ENCODE results near the gene HSPA8. TPM values are rescaled to one million over a fixed set of nuclear protein-coding genes. Genes with fewer than 3 reads are reported as not detected.

The HSPA8 gene
- total and polyA plus RNA-seq, 2 of the 13 experiments (the other 11 are each of a cell fraction or from before 2014, with no cell fraction given), result 936 to 2,151 TPM

DNA sequence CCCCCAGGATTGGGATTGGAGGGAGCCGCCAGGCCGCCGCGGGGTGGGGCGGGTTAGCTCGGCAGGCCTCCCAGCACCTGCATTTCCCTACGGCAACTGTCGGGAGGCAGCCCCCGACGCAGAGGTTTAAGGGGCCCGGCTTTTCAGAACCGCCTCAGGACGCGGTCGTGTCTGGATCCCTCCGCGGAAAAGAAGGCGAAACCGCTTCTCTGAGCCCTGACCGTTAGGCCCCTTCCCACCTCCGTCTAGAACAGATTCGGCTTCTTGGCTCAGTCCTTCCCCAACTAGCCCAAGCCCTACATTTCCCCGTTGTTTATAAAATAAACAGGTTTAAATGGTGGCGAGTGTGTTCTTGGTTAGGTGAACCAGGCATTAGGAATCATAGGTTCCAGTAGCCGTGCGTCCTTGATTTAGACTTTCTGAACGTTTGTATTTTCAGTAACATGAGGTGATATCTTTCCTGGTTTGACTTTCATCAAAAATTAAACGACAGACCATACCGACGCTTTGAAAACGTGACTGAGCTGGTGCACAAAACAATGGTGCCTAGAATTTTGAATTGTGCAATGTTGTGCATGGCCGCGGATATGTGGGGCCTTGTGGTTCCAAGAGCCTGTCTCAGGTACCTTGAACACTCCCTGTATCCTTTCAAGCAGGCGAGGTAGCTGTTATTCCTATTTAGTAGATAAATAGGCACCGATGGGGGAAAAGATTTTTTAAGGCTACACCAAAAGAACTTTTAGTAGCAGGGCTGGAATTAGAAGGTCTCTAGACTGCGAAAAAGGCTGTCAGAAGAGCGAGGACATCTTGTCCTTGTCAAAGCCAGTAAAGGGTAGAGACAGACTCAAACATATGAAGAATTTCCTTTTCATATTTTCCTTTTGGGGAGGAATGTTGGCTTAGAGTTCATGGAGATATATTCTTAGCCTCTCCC, 1.2 kb upstream of the HSPA8 start (continued):
- TF ChIP-seq, protein P1, sequence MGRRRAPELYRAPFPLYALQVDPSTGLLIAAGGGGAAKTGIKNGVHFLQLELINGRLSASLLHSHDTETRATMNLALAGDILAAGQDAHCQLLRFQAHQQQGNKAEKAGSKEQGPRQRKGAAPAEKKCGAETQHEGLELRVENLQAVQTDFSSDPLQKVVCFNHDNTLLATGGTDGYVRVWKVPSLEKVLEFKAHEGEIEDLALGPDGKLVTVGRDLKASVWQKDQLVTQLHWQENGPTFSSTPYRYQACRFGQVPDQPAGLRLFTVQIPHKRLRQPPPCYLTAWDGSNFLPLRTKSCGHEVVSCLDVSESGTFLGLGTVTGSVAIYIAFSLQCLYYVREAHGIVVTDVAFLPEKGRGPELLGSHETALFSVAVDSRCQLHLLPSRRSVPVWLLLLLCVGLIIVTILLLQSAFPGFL (CRISPR knock-in tag; IDR thresholded peaks at IDR 0.05), result no peak
- TF ChIP-seq ELF3 (CRISPR knock-in tag; IDR thresholded peaks at IDR 0.05), result peak; percentile 14; the same call in 1 of the 2 replicates
- TF ChIP-seq, protein P2, sequence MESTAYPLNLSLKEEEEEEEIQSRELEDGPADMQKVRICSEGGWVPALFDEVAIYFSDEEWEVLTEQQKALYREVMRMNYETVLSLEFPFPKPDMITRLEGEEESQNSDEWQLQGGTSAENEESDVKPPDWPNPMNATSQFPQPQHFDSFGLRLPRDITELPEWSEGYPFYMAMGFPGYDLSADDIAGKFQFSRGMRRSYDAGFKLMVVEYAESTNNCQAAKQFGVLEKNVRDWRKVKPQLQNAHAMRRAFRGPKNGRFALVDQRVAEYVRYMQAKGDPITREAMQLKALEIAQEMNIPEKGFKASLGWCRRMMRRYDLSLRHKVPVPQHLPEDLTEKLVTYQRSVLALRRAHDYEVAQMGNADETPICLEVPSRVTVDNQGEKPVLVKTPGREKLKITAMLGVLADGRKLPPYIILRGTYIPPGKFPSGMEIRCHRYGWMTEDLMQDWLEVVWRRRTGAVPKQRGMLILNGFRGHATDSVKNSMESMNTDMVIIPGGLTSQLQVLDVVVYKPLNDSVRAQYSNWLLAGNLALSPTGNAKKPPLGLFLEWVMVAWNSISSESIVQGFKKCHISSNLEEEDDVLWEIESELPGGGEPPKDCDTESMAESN (CRISPR knock-in tag; conservative IDR thresholded peaks at IDR 0.05), result 0 out of 2 replicates have a peak, but pooled peaks have one; percentile 17
- TF ChIP-seq, protein P3, sequence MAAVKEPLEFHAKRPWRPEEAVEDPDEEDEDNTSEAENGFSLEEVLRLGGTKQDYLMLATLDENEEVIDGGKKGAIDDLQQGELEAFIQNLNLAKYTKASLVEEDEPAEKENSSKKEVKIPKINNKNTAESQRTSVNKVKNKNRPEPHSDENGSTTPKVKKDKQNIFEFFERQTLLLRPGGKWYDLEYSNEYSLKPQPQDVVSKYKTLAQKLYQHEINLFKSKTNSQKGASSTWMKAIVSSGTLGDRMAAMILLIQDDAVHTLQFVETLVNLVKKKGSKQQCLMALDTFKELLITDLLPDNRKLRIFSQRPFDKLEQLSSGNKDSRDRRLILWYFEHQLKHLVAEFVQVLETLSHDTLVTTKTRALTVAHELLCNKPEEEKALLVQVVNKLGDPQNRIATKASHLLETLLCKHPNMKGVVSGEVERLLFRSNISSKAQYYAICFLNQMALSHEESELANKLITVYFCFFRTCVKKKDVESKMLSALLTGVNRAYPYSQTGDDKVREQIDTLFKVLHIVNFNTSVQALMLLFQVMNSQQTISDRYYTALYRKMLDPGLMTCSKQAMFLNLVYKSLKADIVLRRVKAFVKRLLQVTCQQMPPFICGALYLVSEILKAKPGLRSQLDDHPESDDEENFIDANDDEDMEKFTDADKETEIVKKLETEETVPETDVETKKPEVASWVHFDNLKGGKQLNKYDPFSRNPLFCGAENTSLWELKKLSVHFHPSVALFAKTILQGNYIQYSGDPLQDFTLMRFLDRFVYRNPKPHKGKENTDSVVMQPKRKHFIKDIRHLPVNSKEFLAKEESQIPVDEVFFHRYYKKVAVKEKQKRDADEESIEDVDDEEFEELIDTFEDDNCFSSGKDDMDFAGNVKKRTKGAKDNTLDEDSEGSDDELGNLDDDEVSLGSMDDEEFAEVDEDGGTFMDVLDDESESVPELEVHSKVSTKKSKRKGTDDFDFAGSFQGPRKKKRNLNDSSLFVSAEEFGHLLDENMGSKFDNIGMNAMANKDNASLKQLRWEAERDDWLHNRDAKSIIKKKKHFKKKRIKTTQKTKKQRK (IDR thresholded peaks at IDR 0.05; ENCODE audit: low read length), result no peak
- TF ChIP-seq, protein P4, sequence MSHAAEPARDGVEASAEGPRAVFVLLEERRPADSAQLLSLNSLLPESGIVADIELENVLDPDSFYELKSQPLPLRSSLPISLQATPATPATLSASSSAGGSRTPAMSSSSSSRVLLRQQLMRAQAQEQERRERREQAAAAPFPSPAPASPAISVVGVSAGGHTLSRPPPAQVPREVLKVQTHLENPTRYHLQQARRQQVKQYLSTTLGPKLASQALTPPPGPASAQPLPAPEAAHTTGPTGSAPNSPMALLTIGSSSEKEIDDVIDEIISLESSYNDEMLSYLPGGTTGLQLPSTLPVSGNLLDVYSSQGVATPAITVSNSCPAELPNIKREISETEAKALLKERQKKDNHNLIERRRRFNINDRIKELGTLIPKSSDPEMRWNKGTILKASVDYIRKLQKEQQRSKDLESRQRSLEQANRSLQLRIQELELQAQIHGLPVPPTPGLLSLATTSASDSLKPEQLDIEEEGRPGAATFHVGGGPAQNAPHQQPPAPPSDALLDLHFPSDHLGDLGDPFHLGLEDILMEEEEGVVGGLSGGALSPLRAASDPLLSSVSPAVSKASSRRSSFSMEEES (CRISPR knock-in tag; IDR thresholded peaks at IDR 0.05), result no peak
- no peak for TF ChIP-seq ZNF614 (CRISPR knock-in tag; IDR thresholded peaks at IDR 0.05; ENCODE audit: borderline replicate concordance)
- no peak for TF ChIP-seq ZNF121 (CRISPR knock-in tag; IDR thresholded peaks at IDR 0.05)
- TF ChIP-seq, protein P5, sequence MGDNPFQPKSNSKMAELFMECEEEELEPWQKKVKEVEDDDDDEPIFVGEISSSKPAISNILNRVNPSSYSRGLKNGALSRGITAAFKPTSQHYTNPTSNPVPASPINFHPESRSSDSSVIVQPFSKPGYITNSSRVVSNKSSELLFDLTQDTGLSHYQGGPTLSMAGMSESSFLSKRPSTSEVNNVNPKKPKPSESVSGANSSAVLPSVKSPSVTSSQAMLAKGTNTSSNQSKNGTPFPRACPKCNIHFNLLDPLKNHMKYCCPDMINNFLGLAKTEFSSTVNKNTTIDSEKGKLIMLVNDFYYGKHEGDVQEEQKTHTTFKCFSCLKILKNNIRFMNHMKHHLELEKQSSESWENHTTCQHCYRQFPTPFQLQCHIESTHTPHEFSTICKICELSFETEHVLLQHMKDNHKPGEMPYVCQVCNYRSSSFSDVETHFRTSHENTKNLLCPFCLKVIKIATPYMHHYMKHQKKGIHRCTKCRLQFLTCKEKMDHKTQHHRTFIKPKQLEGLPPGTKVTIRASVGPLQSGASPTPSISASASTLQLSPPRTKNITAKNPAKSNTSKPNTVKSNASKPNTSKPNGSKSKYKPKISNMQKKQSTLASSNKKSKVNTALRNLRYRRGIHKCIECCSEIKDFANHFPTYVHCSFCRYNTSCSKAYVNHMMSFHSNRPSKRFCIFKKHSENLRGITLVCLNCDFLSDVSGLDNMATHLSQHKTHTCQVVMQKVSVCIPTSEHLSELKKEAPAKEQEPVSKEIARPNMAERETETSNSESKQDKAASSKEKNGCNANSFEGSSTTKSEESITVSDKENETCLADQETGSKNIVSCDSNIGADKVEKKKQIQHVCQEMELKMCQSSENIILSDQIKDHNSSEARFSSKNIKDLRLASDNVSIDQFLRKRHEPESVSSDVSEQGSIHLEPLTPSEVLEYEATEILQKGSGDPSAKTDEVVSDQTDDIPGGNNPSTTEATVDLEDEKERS (CRISPR knock-in tag; IDR thresholded peaks at IDR 0.05), result 0 out of 2 replicates have a peak, but pooled peaks have one; percentile 30
- TF ChIP-seq GATA4 (IDR thresholded peaks at IDR 0.05; ENCODE audit: borderline replicate concordance, low read depth), result no peak
- no peak for TF ChIP-seq ZNF543 (CRISPR knock-in tag; IDR thresholded peaks at IDR 0.05)
- TF ChIP-seq ZNF24 (IDR thresholded peaks at IDR 0.05), result no peak
- TF ChIP-seq, protein P6, sequence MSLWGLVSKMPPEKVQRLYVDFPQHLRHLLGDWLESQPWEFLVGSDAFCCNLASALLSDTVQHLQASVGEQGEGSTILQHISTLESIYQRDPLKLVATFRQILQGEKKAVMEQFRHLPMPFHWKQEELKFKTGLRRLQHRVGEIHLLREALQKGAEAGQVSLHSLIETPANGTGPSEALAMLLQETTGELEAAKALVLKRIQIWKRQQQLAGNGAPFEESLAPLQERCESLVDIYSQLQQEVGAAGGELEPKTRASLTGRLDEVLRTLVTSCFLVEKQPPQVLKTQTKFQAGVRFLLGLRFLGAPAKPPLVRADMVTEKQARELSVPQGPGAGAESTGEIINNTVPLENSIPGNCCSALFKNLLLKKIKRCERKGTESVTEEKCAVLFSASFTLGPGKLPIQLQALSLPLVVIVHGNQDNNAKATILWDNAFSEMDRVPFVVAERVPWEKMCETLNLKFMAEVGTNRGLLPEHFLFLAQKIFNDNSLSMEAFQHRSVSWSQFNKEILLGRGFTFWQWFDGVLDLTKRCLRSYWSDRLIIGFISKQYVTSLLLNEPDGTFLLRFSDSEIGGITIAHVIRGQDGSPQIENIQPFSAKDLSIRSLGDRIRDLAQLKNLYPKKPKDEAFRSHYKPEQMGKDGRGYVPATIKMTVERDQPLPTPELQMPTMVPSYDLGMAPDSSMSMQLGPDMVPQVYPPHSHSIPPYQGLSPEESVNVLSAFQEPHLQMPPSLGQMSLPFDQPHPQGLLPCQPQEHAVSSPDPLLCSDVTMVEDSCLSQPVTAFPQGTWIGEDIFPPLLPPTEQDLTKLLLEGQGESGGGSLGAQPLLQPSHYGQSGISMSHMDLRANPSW (CRISPR knock-in tag; IDR thresholded peaks at IDR 0.05; ENCODE audit: borderline replicate concordance), result no peak
- no peak for TF ChIP-seq ZNF232 (CRISPR knock-in tag; IDR thresholded peaks at IDR 0.05; ENCODE audit: borderline replicate concordance)
